HG03108 (cell line): ENCODE data around the gene MLLT10.
"Not testable (repeated sequence)": the region's sequence is repeated elsewhere in the genome, so short reads cannot be mapped to it uniquely, and the experiment has no call there.

Source experiments
- ATAC-seq: cut with Tn5 transposase; IDR thresholded peaks from one replicate; pipeline ENCODE4 v1.9.1; 2021; ENCODE audit warnings: moderate library complexity; ENCODE audit not compliant: unreplicated experiment

Gene MLLT10

DNA sequence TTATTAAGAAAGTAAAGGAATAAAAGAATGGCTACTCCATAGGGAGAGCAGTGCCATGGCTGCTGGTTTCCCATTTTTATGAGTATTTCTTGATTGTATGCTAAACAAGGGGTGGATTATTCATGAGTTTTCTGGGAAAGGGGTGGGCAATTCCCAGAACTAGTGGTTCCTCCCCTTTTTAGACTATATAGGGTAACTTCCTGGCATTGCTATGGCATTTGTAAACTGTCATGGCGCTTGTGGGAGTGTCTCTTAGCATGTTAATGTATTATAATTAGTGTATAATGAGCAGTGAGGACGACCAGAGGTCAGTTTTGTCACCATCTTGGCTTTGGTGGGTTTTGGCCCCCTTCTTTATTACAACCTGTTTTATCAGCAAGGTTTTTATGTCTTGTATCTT, 40.5 kb downstream of the MLLT10 start:
- not testable (repeated sequence) for ATAC-seq

DNA sequence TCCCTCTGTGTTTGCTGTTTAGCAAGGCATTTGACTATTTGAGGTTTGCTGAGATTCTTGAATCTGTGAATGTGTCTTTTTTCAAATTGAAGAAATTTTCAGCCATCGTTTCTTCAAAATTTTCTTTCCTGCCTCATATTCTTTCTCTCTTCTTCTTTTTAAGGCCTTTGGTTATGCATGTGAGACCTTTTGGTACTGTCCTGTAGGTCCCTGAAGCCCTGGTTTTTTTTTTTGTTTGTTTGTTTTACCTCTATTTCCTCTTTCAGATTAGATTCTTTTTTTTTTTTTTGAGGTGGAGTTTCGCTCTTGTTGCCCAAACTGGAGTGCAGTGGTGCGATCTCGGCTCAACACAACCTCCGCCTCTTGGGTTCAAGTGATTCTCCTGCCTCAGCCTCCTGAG, 45.3 kb downstream of the MLLT10 start:
- ATAC-seq, result no peak

DNA sequence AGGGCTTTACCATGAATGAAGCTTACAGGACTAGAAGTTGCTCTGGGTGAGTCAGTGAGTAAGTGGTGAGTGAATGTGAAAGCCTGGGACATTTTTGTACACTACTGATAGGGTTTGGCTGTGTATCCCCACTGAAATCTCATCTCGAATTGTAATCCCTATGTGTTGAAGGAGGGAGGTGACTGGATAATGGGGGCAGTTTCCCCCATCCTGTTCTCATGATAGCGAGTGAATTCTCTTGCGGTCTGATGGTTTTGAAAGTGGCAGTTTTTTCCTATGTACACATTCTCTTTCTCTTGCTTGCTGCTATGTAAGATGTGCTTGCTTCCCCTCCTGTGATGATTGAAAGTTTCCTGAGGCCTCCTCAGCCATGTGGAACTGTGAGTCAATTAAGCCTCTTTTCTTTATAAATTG, 47.4 kb downstream of the MLLT10 start:
- peak; percentile 62 for ATAC-seq

DNA sequence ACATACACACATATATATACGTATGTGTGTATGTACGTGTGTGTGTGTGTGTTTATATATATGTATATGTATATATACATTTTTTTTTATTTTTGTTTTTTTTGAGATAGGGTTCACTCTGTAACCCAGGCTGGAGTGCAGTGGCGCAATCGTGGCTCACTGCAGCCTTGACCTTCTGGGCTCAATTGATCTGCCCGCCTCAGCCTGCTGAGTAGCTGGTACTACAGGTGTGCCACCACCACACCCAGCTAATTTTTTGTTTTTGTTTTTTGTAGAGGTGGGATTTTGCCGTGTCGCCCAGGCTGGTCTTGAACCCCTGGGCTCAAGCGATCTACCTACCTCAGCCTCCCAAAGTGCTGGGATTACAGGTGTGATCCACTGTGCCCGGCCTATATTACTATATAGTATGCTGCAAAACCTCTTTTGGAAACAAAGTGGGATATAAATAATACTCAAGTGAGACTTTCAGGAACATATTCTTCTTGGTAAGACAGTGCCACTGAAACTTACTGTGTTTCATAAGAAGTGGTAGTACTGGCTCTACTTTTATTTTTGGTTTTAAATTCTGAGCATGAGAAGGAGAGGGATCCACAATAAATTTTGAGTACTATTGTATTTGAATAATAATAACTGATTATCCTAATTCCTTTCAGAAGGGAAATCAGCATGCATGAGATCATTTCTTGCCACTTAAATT, 51.0 kb downstream of the MLLT10 start:
- ATAC-seq, result no peak

- no peak for ATAC-seq
Measured at GRCh38 chr10:21587391-21587790, 53.4 kb downstream of the MLLT10 start.

DNA sequence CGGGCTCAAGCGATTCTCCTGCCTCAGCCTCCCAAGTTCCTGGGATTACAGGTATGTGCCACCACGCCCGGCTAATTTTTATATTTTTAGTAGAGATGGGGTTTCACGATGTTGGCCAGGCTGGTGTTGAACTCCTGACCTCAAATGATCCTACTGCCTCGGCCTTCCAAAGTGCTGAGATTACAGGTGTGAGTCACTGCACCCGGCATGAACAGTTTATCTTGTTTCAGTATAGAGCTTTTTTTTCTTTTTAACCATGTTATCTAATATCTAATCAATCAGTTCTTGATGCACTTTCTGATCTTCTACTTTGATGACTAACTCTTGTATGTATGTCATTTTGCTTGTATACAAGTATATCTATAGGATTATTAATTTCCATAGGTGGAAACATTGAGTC, 54.1 kb downstream of the MLLT10 start:
- not testable (repeated sequence) for ATAC-seq

DNA sequence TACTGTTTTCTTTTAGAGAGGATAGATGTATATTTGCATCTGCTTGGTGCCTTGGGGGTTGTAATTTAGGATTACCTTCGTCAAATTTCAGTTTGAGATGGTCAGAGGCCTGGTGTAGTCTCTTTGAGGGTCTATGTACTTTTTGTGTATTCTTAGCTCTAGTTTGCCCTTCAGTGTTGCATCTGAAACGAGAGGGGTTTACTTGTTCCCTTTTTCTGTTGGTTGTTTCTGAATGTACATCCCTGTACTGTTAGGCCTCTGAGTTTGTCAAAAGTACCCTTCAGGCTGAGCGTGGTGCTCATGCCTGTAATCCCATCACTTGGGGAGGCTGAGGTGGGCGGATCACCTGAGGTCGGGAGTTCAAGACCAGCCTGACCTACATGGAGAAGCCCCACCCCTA, 60.0 kb downstream of the MLLT10 start:
- no peak for ATAC-seq

- no peak for ATAC-seq
Measured at GRCh38 chr10:21599582-21599981, 65.5 kb downstream of the MLLT10 start.

- no peak for ATAC-seq
Measured at GRCh38 chr10:21600804-21601433, 66.9 kb downstream of the MLLT10 start.

DNA sequence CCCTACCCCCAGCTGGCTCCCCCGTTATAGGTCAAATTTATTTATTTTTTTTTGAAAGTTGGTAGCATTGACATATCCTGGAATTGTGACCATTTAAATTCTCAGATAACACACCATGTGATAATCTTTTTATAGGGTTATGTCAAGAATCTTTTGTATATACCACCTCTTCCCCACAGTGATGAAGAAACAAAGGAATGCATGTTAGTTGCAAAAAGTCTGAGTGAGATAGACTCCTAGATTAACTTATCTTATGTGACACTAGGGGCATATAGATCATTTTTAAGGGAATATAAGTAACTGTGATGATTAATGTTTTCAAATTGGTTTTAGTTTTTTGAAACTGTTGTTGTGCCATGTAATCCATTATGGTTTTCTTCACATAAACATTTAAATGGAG, 68.3 kb downstream of the MLLT10 start:
- no peak for ATAC-seq

DNA sequence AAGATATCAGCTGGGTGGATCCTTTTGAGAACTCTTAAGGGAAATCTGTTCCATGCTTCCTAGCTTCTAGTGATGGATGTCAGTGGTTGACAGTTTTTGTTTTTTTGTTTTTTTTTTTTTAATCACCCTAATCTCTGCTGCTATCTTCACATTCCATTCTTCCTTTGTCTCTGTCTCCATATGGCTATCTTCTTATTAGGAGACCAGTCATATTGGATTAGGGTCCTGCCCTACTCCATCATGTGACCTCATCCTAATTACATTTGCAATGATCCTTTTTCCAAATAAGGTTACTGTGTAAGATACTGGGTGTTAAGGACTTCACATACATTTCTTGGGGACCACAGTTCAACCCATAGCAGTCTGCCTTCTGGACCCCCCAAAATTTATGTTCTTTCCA, 69.7 kb downstream of the MLLT10 start:
- ATAC-seq, result no peak

DNA sequence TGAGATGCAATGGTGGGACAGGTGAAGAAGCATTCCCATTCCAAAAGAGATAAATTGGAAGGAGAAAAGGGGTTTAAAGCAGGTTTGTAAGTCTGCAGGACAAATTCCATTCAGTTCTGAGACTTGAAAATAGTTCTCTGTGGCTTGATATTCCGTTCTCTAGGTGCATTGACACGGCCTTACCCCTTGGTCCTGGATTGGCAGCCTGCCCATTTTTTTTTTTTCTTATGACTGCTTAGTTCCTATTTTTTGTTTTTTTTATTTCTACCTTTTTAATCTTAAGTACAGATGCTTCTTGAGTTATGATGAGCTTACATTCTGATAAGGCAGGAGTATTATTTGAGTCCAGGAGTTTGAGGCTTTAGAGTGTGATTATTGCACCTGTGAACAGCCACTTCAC, 70.6 kb downstream of the MLLT10 start:
- ATAC-seq, result no peak

DNA sequence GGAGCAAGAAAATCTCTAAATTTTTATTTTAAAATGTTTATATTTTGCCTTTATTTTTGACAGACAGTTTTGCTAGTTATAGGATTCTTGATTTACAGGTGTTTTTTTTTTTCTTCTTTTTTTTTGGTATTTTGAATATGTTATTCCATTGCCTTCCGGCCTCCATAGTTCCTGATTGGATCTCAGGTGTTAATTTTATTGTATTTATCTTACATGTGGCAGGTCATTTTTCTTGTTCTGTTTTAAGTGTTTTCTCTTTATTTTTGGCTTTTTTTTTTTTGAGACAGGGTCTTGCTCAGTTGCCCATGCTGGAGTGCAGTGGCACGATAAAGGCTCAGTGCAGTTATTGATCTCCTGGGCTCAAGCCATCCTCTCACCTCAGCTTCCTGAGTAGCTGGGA, 73.9 kb downstream of the MLLT10 start:
- ATAC-seq, result no peak

- no peak for ATAC-seq
Measured at GRCh38 chr10:21614000-21614399, 80.0 kb downstream of the MLLT10 start.

DNA sequence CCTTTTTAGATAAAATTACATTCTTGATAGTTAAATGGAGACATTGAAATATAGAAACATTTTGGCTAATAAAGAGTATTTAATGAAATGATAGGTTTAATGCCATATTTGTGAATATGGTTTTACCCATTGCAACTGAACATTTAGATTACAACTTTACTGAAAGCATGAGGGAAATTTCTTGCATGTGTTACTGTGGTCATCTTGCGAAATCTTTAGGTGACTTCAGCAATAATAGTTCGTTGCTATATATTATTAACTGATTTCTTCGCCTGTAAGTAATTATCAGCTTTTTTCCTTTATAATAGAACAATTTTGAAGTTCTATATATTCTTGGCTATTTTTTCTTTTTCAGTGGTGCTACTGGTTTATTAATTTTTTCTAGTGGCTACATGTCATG, 83.2 kb downstream of the MLLT10 start:
- no peak for ATAC-seq

DNA sequence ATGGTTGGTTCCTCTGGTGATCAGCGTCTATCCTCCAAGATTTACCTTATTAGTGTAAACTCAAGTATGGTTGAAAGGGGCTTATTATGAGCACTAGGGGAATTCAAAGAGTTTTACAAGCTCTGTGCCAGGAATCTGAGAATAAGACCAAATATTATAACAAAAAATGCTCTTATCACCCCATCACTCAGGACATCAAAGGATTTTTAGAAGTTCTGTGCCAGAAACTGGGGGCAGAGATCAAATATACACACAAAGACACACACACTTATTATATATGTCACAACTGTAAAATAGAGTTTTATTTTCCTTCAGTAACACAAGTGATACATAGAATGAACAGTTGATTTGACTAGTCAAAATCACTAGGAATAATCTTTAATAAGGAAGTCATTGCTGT, 89.3 kb downstream of the MLLT10 start:
- ATAC-seq, result no peak

GRCh38 chr10:21624421-21624820, 90.4 kb downstream of the MLLT10 start:
- ATAC-seq, result not testable (repeated sequence)

GRCh38 chr10:21624951-21625350, 90.9 kb downstream of the MLLT10 start:
- ATAC-seq, result no peak

- no peak for ATAC-seq
Measured at GRCh38 chr10:21625623-21626229, 91.7 kb downstream of the MLLT10 start.

DNA sequence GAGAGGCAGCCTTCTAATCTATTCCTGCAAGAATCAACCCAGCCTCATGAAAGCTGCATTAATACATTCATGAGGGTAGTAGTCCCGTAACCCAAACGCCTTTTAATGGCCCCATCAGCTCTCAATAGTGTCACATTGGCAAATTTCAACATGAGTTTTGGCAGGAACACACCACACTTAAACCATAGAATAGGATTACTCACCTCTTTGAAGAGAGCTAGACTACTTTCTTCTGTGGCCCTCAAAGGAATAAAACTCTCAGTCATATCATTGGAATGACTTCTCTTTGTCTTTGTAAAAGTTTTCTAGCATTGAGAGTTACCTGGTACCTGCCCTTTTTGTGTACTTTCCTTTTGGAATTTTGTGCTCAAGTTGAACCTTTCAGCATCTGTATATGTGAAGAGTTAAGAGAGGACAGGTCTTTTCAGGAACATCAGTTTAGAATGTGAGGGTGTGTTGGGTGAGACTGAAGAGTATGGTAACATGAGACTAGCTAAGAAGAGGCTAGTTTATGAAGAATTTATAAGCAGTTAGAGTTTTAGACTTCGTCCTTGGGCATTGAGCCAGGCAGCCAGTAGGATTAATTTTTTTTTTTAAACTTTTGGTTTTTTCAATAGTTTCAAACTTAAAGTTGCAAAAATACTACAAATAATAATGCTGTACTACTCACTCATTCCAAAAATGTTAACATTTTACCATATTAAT, 92.6 kb downstream of the MLLT10 start:
- no peak for ATAC-seq

- no peak for ATAC-seq
Measured at GRCh38 chr10:21627331-21627730, 93.3 kb downstream of the MLLT10 start.

GRCh38 chr10:21628023-21628422, 94.0 kb downstream of the MLLT10 start:
- no peak for ATAC-seq
